HG03575 (cell line): Measurements from ENCODE around the gene SORCS3.

Experiments
- ATAC-seq: cut with Tn5 transposase; IDR thresholded peaks from one replicate; pipeline ENCODE4 v1.9.1; 2021; ENCODE audit not compliant: unreplicated experiment, insufficient number of reproducible peaks, low FRiP score; ENCODE audit errors: extremely low read depth

SORCS3 gene

GRCh38 chr10:105183536-105183935 is 542.4 kb downstream of the SORCS3 start:
- no peak for ATAC-seq

DNA sequence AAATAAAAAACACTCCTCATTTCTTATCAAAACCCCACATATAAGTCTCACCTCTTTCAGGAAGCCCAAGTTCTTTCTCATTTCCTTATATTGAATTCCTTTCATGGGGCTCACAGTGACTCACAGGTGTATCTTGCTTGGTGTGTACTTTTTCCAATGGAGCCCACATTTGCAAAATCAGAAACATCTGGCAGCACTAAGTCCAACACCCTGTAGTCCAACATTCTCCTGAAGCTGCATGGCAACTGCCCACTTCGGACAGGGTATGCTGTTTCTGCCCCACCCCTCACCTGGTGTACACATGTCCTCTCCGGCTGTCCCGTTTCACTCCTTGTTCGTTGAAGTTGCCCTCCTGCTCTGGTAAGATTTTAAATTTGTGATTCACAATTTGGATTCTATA is 544.1 kb downstream of the SORCS3 start:
- ATAC-seq: no peak

GRCh38 chr10:105187243-105187642 is 546.2 kb downstream of the SORCS3 start:
- ATAC-seq: no peak

GRCh38 chr10:105188737-105189462 is 547.8 kb downstream of the SORCS3 start:
- no peak for ATAC-seq

DNA sequence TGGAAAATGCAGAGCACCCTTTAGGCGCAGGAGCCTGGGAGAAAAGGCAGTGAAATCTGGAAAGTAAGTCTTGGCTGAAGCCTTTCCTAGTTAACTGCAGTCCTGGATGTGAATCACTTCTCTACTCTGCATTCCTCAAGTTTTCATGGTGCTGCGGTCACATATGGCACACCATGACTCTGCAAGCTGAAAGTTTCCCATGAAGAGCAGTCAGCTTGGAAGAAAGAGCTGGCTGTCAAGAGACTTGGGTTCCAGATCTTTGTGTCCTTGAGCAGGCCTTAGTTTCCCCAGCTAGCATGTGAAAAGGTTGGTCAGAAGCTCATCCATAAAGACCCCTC is 548.3 kb downstream of the SORCS3 start:
- ATAC-seq: no peak

DNA sequence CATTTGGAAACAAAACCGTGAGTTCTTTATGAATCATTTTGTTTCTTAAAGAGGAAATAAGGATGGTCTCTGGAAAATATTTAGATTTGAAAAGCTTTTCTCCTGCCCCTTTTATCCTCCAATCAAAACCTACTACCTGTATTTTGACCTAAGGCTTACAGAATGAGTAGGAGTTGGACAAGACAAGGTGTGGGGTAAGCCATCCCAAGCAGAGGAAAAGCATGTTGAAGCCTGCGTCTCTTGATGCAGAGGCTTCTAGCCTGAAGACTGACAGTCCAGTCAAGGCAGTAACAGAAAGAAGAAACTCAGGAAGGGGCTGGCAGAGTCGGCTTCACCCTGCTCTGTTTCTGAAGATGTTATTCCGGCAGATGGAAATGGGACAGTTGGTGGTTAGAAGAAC is 551.1 kb downstream of the SORCS3 start:
- no peak for ATAC-seq

GRCh38 chr10:105192861-105193260 is 551.8 kb downstream of the SORCS3 start:
- no peak for ATAC-seq

DNA sequence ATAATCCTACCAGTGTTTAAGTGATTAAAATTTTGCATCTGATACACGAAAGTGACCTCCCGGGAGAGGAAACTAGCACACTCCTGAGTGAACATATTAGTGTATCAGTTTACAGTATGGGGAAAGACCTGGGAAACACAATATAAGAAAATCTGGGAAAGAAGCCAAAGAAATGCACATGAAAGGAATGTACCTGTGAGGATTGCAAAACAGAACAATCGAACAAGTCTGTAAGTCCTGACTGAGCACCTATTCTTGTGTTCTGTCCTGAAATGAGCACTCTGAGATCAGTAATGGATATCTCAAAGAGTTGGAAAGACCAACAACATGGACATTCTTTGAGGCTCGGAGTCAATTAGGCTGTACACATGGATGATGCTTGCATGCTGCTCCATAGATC is 554.7 kb downstream of the SORCS3 start:
- no peak for ATAC-seq

GRCh38 chr10:105197598-105198364 is 556.7 kb downstream of the SORCS3 start:
- no peak for ATAC-seq

GRCh38 chr10:105206616-105207015 is 565.5 kb downstream of the SORCS3 start:
- ATAC-seq: no peak

DNA sequence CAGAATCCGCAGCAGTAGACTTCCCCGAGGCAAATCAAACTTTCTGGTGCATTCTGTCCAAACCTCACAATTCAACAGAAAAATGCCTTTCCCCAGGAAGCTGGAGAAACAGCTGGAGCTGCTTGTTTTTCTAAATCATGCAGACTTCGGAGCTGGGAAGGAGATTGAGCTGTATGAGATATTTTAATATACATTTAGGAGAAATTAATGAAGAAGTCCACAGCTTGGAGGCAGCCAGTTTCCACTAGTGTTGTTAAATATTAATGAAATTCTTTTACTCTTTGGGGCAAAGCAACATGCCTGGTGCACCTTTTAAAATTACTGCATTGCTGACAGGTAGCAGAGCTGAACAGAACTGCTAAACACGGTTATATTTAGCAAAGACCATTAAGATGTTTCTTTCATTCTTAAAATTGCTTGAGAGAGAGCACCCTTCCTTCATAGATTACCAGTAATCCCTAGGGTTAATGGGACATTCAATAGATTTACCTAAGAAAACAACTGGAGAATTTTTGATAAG is 566.4 kb downstream of the SORCS3 start:
- no peak for ATAC-seq

GRCh38 chr10:105210546-105210945 is 569.5 kb downstream of the SORCS3 start:
- no peak for ATAC-seq

DNA sequence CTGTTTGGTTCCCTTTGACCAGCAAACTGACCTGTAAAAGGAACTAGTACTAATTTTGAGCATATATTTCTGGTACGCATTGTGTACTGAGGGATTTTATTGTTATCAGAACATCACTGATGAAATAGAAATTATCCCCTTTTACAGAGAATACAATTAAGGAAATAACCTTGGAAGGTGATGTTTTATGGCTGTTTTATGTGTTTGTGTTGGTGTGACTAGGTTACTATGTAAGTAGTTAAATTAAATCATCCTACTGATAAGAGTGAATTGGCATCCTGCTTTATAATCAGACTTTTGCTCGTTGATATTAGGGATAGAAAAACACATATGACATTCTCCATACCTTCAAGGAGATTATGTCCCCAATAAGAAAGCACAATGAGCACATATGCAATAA is 596.6 kb downstream of the SORCS3 start:
- ATAC-seq: no peak

GRCh38 chr10:105239311-105240219 is 598.5 kb downstream of the SORCS3 start:
- ATAC-seq: no peak

DNA sequence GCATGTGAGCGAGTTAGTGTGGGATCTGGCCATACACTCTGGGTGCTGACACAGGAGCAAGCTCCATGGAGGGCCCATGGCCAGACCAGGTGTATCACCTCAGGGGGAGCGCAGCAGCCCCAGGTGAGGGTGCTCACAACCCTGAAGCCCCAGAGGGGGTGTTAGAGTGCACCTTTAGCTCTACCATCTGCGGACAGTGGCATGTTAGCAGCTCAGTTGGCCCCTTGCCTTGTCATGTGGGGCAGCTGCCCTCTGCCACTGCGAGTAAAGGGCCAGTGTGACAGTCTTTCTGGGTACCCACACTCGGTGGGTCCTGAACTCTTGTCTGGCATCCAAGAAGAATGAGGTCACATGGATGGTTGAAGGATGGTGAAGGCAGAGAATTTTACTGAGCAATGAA is 600.2 kb downstream of the SORCS3 start:
- ATAC-seq: no peak

GRCh38 chr10:105243381-105243780 is 602.3 kb downstream of the SORCS3 start:
- ATAC-seq: no peak

DNA sequence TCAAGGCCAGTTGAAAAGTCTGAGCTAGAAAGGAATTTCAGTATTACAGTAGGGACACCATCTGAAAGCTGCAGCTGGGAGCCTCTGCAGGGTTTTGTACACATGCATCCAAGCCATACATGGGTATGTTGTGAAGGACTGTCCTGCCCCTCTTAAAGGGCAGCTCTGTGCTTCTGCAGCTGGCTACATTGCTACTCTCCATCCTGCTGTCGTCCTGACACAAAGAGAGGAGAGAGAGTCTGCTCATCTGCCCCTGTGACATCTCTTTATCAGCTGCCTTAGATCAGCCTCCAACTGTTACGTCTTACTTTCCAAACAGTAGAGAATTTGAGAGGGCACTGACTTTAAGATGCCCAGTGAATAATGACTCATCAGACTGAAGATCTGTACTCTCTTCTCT is 602.7 kb downstream of the SORCS3 start:
- ATAC-seq: no peak

DNA sequence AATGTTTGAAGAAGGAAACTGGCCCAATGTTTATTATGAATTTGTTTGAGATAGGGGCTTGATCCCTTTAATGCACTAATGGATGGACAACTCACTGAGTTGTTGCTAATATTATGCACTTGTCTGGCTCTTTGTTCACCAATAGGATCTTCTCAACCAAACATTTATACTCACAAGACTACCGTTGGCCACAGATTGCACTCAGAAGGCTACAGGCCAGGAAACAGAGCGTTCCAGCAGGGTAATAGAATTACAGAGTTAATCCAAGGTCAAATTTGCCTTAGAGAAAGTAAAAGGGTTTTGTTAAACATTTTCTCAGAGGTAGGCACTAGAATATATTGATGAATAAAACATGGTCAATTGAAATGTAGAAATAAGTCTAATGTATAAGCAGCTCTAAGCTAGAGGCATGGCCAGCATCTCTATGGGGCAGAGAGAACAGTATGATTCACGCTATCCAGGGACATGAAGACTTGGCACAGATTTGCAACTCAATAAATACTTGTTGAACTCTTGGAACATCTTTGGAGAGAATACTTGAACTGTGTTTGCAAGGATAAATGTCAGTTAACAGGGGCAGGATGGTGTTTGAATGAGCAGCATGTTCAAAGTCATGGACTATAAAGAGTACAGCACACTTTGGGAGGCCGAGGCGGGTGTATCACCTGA is 606.9 kb downstream of the SORCS3 start:
- ATAC-seq: no peak

- no peak for ATAC-seq
Observed at GRCh38 chr10:105252911-105253310, 611.8 kb downstream of the SORCS3 start.
